Colonic mucosa (tissue), 4 donors: ENCODE results near the gene INTS15. TPM values are rescaled to one million over a fixed set of nuclear protein-coding genes. Genes with fewer than 3 reads are reported as not detected.

Source experiments
- DNase-seq: peaks from one replicate; pipeline ENCODE4 v3.0.0-alpha.2; 2020
- H3K27ac ChIP-seq: fragments of 200-600 bp; one replicate; pipeline ENCODE4 v1.8.0; 2021
- H3K27me3 ChIP-seq: fragments of 200-600 bp; one replicate; pipeline ENCODE4 v1.8.0; 2021
- H3K36me3 ChIP-seq: fragments of 200-600 bp; one replicate; pipeline ENCODE4 v1.8.0; 2021
- H3K4me1 ChIP-seq: fragments of 200-600 bp; one replicate; pipeline ENCODE4 v1.8.0; 2021; ENCODE audit warnings: mild to moderate bottlenecking
- H3K4me3 ChIP-seq: fragments of 200-600 bp; one replicate; pipeline ENCODE4 v1.8.0; 2021
- H3K9ac ChIP-seq, 2 donors: one replicate each; pipeline ENCODE4 v1.7.0; 2013; ENCODE audit warnings: control low read depth in 2 of 2, low read depth in 2 of 2, low read length in 2 of 2
- H3K9me3 ChIP-seq: fragments of 200-600 bp; one replicate; pipeline ENCODE4 v1.8.0; 2021
- intact Hi-C: fragments of 100-400 bp; cut with DNase I; formaldehyde crosslinking; loops from one replicate; pipeline ENCODE4 v1.14.1; 2022
- total RNA-seq, 2 donors: library from RNA; stranded (reverse); fragmentation: NEBNext Ultra II Directional in 1 of 2; extraction: Animal tissue kit (Norgen Biotek cat#: 25700) in 1 of 2; gene quantifications; one replicate each; pipeline ENCODE4 v1.2.1, GENCODE V29; 2021
- TF ChIP-seq, protein P1 (sequence below): fragments of 200-600 bp; IDR thresholded peaks from one replicate; pipeline ENCODE4 v1.8.0; 2022; ENCODE audit warnings: antibody characterized with exemption, mild to moderate bottlenecking
- donor health status: healthy.
- donor health status: DM: no; HTN: no; CAD: no.
- donor health status: DM: no; HTN: no; CAD: no.

INTS15 gene
- total RNA-seq, 2 donors from 2014 or later: 16.9 to 26.8 TPM

GRCh38 chr7:6650086-6650485, 60.3 kb downstream of the INTS15 start:
- no peak overlapping the region for H3K4me3 ChIP-seq
- no peaks in the 10 kb centered on the region for H3K27me3 ChIP-seq
- no peaks in the 10 kb centered on the region for H3K4me1 ChIP-seq
- H3K9ac ChIP-seq: no peak overlapping the region
- H3K27ac ChIP-seq: no peak overlapping the region
- TF ChIP-seq, protein P1, sequence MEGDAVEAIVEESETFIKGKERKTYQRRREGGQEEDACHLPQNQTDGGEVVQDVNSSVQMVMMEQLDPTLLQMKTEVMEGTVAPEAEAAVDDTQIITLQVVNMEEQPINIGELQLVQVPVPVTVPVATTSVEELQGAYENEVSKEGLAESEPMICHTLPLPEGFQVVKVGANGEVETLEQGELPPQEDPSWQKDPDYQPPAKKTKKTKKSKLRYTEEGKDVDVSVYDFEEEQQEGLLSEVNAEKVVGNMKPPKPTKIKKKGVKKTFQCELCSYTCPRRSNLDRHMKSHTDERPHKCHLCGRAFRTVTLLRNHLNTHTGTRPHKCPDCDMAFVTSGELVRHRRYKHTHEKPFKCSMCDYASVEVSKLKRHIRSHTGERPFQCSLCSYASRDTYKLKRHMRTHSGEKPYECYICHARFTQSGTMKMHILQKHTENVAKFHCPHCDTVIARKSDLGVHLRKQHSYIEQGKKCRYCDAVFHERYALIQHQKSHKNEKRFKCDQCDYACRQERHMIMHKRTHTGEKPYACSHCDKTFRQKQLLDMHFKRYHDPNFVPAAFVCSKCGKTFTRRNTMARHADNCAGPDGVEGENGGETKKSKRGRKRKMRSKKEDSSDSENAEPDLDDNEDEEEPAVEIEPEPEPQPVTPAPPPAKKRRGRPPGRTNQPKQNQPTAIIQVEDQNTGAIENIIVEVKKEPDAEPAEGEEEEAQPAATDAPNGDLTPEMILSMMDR: no peak
- H3K9me3 ChIP-seq: no peaks in the 10 kb centered on the region
- intact Hi-C loops: no loop called here
- peaks cover 10% of the 10 kb centered on the region for H3K36me3 ChIP-seq
- DNase-seq: no peak

- no peak for DNase-seq
- no peaks in the 10 kb centered on the region for H3K9me3 ChIP-seq
- H3K27ac ChIP-seq: no peak overlapping the region
- H3K4me3 ChIP-seq: no peak overlapping the region
- H3K36me3 ChIP-seq: peaks cover 10% of the 10 kb centered on the region
- no peak overlapping the region for H3K9ac ChIP-seq
- H3K27me3 ChIP-seq: no peaks in the 10 kb centered on the region
- TF ChIP-seq, protein P1: no peak
- no peaks in the 10 kb centered on the region for H3K4me1 ChIP-seq
- intact Hi-C loops: no loop called here
Observed at GRCh38 chr7:6650521-6651011, 60.7 kb downstream of the INTS15 start.

DNA sequence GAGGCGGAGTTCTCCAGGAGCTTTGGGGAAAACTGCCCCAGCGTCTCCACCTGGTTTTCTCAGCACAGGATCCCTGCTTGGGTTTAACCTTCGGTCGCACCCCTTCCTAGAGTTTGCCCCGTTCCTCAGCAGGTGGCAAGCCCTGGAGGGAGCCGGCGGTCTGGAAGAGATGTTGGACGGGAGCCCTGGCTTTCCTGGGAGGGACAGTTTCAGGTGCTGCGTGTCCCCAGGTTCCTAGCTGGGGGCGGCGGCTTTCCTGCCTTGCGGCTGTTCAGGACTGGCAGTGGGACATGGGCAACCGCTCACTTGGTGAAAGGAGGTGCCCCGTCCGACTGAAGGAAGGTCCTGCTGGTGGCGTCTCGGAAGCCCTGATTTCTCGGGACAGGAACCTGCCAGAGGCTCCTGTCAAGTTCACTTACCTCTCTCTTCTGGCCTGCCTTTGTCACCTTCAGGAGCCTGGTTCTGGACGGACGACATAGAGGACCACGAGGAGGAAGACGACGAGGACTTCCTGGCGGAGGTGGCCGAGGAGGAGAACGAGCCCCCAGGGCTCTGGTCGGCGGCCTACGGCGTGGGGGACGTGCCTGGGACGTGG, 62.1 kb downstream of the INTS15 start:
- H3K4me3 ChIP-seq: no peak overlapping the region
- no peaks in the 10 kb centered on the region for H3K4me1 ChIP-seq
- TF ChIP-seq, protein P1: no peak
- H3K9ac ChIP-seq: no peak overlapping the region
- DNase-seq: no peak
- H3K27me3 ChIP-seq: no peaks in the 10 kb centered on the region
- peaks cover 10% of the 10 kb centered on the region for H3K36me3 ChIP-seq
- intact Hi-C loops: no loop called here
- H3K9me3 ChIP-seq: no peaks in the 10 kb centered on the region
- H3K27ac ChIP-seq: no peak overlapping the region

- no peak for DNase-seq
- no peaks in the 10 kb centered on the region for H3K9me3 ChIP-seq
- no peak overlapping the region for H3K4me3 ChIP-seq
- H3K27me3 ChIP-seq: no peaks in the 10 kb centered on the region
- H3K27ac ChIP-seq: no peak overlapping the region
- H3K4me1 ChIP-seq: no peaks in the 10 kb centered on the region
- H3K36me3 ChIP-seq: peaks cover 10% of the 10 kb centered on the region
- TF ChIP-seq, protein P1: no peak
- intact Hi-C loops: no loop called here
- H3K9ac ChIP-seq: no peak overlapping the region
Observed at GRCh38 chr7:6652446-6653011, 62.7 kb downstream of the INTS15 start.

DNA sequence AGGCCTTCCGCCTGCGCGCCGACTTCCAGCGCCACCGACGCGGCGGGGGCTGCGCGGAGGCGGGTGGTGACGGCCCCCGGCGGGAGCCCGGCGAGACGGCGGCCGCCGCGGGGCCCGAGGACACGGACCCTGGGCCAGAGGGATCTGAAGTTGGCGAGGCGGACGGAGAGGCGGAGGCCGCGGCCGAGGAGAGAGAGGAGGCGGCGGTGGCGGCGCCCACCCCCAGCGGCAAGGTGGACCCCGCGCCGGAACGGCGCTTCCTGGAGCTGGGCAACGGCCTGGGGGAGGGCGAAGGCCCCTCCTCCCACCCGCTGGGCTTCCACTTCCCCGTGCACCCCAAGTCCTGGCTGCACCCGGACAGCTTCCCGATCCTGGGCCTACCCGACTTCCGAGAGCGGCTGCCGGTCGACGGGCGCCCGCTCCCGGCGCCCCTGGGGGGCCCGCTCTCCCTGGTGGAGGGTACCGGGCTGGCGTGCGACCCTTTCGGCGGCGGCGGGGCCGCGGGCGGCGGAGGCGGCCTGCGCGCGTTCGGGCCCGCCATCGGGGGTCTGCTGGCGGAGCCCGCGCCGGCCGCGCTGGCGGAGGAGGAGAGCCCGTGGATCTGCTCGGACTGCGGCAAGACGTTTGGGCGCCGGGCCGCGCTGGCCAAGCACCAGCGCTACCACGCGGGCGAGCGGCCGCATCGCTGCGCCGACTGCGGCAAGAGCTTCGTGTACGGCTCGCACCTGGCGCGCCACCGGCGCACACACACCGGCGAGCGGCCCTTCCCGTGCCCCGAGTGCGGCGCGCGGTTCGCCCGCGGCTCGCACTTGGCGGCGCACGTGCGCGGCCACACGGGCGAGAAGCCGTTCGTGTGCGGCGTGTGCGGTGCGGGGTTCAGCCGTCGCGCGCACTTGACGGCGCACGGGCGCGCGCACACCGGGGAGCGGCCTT, 63.5 kb downstream of the INTS15 start:
- Histone ChIP-seq H3K27ac (no peak overlapping the region), H3K27me3 (no peaks in the 10 kb centered on the region), H3K36me3 (peaks cover 10% of the 10 kb centered on the region), H3K4me1 (no peaks in the 10 kb centered on the region), H3K9me3 (no peaks in the 10 kb centered on the region), H3K9ac (no peak overlapping the region), H3K4me3 (no peak overlapping the region)
- intact Hi-C loops: no loop called here
- no peak for DNase-seq
- TF ChIP-seq, protein P1: no peak
